ENCODE measurements around the gene CSNK2A1.

The CSNK2A1 gene

DNA sequence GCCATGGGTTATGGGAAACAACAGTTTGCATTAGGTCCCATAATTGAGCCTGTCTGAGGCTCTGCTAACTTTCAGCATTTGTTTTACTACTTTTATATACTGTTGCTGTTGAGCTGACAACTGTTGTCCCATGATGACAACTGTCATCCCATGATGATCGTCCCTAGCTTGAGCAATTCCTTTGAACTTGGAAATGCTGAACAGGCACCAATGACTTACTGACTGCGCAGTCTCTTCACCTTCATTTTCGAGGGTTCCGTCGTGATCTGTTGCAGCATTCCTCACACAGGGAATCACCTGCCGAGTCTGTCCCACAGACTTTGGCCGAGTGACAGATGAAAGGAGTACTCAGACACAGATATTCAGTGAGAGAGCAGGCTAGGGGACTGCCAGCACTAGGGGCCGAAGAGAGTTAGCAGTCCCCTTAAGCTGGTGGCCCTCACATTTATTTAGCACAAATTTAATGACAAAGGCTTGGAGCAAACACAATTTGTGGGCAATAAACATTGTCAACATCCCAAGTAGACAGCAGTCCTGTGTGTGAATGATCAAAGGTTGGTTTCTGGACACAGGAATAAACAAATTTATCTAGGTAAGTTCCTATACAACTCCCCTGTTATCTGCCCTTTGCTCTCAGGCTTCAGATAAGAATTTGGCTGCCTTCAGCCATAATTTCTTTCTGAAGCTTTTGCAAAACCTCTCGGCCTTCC lies 71.3 kb downstream of the CSNK2A1 start:
- TF ChIP-seq, protein P1, sequence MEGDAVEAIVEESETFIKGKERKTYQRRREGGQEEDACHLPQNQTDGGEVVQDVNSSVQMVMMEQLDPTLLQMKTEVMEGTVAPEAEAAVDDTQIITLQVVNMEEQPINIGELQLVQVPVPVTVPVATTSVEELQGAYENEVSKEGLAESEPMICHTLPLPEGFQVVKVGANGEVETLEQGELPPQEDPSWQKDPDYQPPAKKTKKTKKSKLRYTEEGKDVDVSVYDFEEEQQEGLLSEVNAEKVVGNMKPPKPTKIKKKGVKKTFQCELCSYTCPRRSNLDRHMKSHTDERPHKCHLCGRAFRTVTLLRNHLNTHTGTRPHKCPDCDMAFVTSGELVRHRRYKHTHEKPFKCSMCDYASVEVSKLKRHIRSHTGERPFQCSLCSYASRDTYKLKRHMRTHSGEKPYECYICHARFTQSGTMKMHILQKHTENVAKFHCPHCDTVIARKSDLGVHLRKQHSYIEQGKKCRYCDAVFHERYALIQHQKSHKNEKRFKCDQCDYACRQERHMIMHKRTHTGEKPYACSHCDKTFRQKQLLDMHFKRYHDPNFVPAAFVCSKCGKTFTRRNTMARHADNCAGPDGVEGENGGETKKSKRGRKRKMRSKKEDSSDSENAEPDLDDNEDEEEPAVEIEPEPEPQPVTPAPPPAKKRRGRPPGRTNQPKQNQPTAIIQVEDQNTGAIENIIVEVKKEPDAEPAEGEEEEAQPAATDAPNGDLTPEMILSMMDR (IDR thresholded peaks at IDR 0.05; ENCODE audit: insufficient read depth, low read depth, low read length, missing control alignments), result no peak
- H3K4me3 ChIP-seq (ENCODE audit: low read depth, low read length), result no peak overlapping the region
- no peak for DNase-seq (ENCODE audit: low read depth)

DNA sequence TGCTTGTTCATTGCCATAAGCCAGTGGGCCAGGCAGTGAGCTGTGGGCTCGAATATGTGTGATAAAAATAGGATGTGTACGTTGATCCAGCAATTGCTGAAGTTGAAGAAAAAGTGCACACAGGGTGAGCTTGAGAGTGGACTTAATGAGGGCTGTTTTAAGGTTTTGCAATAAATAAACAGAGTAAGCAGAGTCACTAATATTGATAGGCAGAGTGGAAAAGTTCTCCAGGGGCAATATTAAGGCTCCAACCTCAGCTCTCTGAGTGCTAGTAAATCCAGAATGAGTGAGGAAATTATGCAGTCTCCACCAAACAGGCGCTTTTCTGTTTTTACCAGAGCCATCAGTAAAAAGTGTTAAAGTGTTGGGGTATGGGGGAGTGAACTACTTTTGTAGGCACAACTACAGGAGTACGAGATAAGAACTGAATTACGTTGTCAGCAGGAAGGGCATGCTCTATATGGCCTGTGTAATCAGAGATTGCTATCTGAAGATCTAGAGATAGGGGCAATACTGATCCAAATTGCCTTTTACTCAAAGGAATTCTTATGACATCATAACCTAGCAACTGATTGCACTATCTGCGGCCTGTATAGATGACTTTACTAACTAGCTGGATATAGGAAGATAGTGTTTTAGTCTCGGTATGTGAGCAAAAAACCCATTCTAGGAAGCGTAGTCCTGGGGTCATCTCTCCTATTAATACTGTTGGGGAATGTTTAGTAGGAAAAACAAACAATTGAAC lies 73.7 kb downstream of the CSNK2A1 start:
- no peak overlapping the region for H3K4me3 ChIP-seq (ENCODE audit: low read depth, low read length)
- TF ChIP-seq, protein P1 (IDR thresholded peaks at IDR 0.05; ENCODE audit: insufficient read depth, low read depth, low read length, missing control alignments), result no peak
- DNase-seq (ENCODE audit: low read depth), result no peak

- TF ChIP-seq, protein P1 (IDR thresholded peaks at IDR 0.05; ENCODE audit: insufficient read depth, low read depth, low read length, missing control alignments), result no peak
Measured at GRCh38 chr20:467755-468154, 75.8 kb downstream of the CSNK2A1 start.

GRCh38 chr20:462199-462991 lies 81.2 kb downstream of the CSNK2A1 start, which contains the start of gene TBC1D20:
TSS of gene TBC1D20 (minus strand) at chr20:462533. CDS start at chr20:462405, 128 bp downstream.
- peak within 1 kb of the TSS; percentile 77 for H3K4me3 ChIP-seq (ENCODE audit: low read depth, low read length)
- TF ChIP-seq, protein P1 (IDR thresholded peaks at IDR 0.05; ENCODE audit: insufficient read depth, low read depth, low read length, missing control alignments), result no peak
- peak; percentile 92 for DNase-seq (ENCODE audit: low read depth)

More at GRCh38 chr20:467755-468154, 75.8 kb downstream of the CSNK2A1 start:
- no peak for DNase-seq (ENCODE audit: low read depth)
- H3K4me3 ChIP-seq (ENCODE audit: low read depth, low read length), result no peak overlapping the region

- peak overlapping the region; percentile 77 for H3K4me3 ChIP-seq (ENCODE audit: low read depth, low read length)
- DNase-seq (ENCODE audit: low read depth), result peak; percentile 56
- TF ChIP-seq, protein P1 (IDR thresholded peaks at IDR 0.05; ENCODE audit: insufficient read depth, low read depth, low read length, missing control alignments), result no peak
Measured at GRCh38 chr20:461254-462198, 82.1 kb downstream of the CSNK2A1 start.

- H3K4me3 ChIP-seq (ENCODE audit: low read depth, low read length), result peak overlapping the region; percentile 77
- TF ChIP-seq, protein P1 (IDR thresholded peaks at IDR 0.05; ENCODE audit: insufficient read depth, low read depth, low read length, missing control alignments), result no peak
- DNase-seq (ENCODE audit: low read depth), result no peak
Measured at GRCh38 chr20:460707-461106, 82.9 kb downstream of the CSNK2A1 start.
